Endodermal cell (in vitro differentiated cells): ENCODE results near the gene SRCAP. TPM values are rescaled to one million over a fixed set of nuclear protein-coding genes. Genes with fewer than 3 reads are reported as not detected.

Experiments
- DNase-seq: peaks from one replicate; pipeline ENCODE4 v3.0.0-alpha.2; 2017
- H3K27ac ChIP-seq: 2 replicates; pipeline ENCODE4 v1.5.1; 2013; ENCODE audit warnings: mild to moderate bottlenecking, low read depth, low read length, moderate library complexity
- H3K27me3 ChIP-seq: 2 replicates; pipeline ENCODE4 v1.6.1; 2013; ENCODE audit warnings: mild to moderate bottlenecking, low read length, moderate library complexity; ENCODE audit not compliant: insufficient read depth, control insufficient read depth, poor library complexity, severe bottlenecking
- H3K36me3 ChIP-seq: 2 replicates; pipeline ENCODE4 v1.7.0; 2013; ENCODE audit warnings: mild to moderate bottlenecking, low read length, moderate library complexity; ENCODE audit not compliant: control insufficient read depth, insufficient read depth
- H3K4me1 ChIP-seq: one replicate; pipeline ENCODE4 v1.7.0; 2013; ENCODE audit warnings: low read length; ENCODE audit not compliant: control insufficient read depth, insufficient read depth
- H3K4me3 ChIP-seq: 2 replicates; pipeline ENCODE4 v1.5.1; 2013; ENCODE audit warnings: mild to moderate bottlenecking, low read length, moderate library complexity
- H3K9ac ChIP-seq: 2 replicates; pipeline ENCODE4 v1.6.1; 2013; ENCODE audit warnings: mild to moderate bottlenecking, low read length, moderate library complexity; ENCODE audit not compliant: poor library complexity, severe bottlenecking; ENCODE audit errors: extremely low read depth
- H3K9me3 ChIP-seq: 2 replicates; pipeline ENCODE4 v1.6.1; 2013; ENCODE audit warnings: mild to moderate bottlenecking, low read length, moderate library complexity; ENCODE audit not compliant: control insufficient read depth
- H3K27ac Mint-ChIP-seq: 2 replicates; pipeline ENCODE4 v1.8.0; 2020; ENCODE audit warnings: mixed read lengths
- H3K27me3 Mint-ChIP-seq: 2 replicates; pipeline ENCODE4 v1.8.0; 2021; ENCODE audit warnings: mild to moderate bottlenecking, mixed read lengths; ENCODE audit not compliant: insufficient read depth
- H3K36me3 Mint-ChIP-seq: 2 replicates; pipeline ENCODE4 v1.8.0; 2020; ENCODE audit warnings: low read depth, mixed read lengths
- H3K4me1 Mint-ChIP-seq: 2 replicates; pipeline ENCODE4 v1.8.0; 2020; ENCODE audit warnings: mixed read lengths
- H3K4me3 Mint-ChIP-seq: 2 replicates; pipeline ENCODE4 v1.8.0; 2020; ENCODE audit warnings: mild to moderate bottlenecking, moderate library complexity, mixed read lengths
- H3K9me3 Mint-ChIP-seq: 2 replicates; pipeline ENCODE4 v1.8.0; 2020; ENCODE audit warnings: mild to moderate bottlenecking, mixed read lengths
- CTCF ChIP-seq: fragments of 200-600 bp; sonication (generic); conservative IDR thresholded peaks from 2 replicates; pipeline ENCODE4 v1.5.0; 2021; ENCODE audit warnings: antibody characterized with exemption, mild to moderate bottlenecking
- WGBS, 2 experiments: methylation state at CpG; one replicate each; pipeline versions ENCODE4 v1.1.5 to v1.1.7; 2013; ENCODE audit warnings: missing lambda C conversion rate in 2 of 2, mixed read lengths in 1 of 2; ENCODE audit not compliant: insufficient coverage in 1 of 2, insufficient read length in 1 of 2; 5-methylcytosine and 5-hydroxymethylcytosine counted together
- total RNA-seq, 2 donors: library from RNA; stranded (reverse); fragmentation: NEBNext Ultra II Directional in 1 of 2; extraction: Animal tissue kit (Norgen Biotek cat#: 25700) in 1 of 2; gene quantifications; 2 replicates in 1 of 2; 3 replicates in 1 of 2; pipeline ENCODE4 v1.2.1, GENCODE V29; 2021

Gene SRCAP
- total RNA-seq, 2 donors from 2014 or later = 57.7 to 66.9 TPM

GRCh38 chr16:30767767-30768465 is 68.9 kb downstream of the SRCAP start:
- no peak overlapping the region for H3K4me3 Mint-ChIP-seq
- H3K27me3 ChIP-seq = no peaks in the 10 kb centered on the region
- peaks cover 5% of the 10 kb centered on the region for H3K4me1 Mint-ChIP-seq
- H3K4me3 ChIP-seq = no peak overlapping the region
- WGBS, 2 experiments = 95 to 99% methylated on average over 10 to 18 of the region's 18 CpGs
- peaks cover 97% of the 10 kb centered on the region for H3K36me3 ChIP-seq
- peaks cover 8% of the 10 kb centered on the region for H3K4me1 ChIP-seq
- H3K36me3 Mint-ChIP-seq = peaks cover 88% of the 10 kb centered on the region
- no peak for DNase-seq
- TF ChIP-seq CTCF = no peak
- no peak overlapping the region for H3K27ac Mint-ChIP-seq
- H3K27ac ChIP-seq = no peak overlapping the region
- H3K27me3 Mint-ChIP-seq = no peaks in the 10 kb centered on the region
- H3K9ac ChIP-seq = no peak overlapping the region
- H3K9me3 ChIP-seq = no peaks in the 10 kb centered on the region
- no peaks in the 10 kb centered on the region for H3K9me3 Mint-ChIP-seq

- no peak for DNase-seq
- H3K27ac ChIP-seq = no peak overlapping the region
- Mint-ChIP-seq H3K4me3 (no peak overlapping the region), H3K27ac (no peak overlapping the region), H3K27me3 (no peaks in the 10 kb centered on the region), H3K9me3 (no peaks in the 10 kb centered on the region), H3K4me1 (peaks cover 1% of the 10 kb centered on the region), H3K36me3 (peaks cover 87% of the 10 kb centered on the region)
- H3K9me3 ChIP-seq = no peaks in the 10 kb centered on the region
- H3K4me1 ChIP-seq = peaks cover 1% of the 10 kb centered on the region
- H3K27me3 ChIP-seq = no peaks in the 10 kb centered on the region
- no peak for TF ChIP-seq CTCF
- no peak overlapping the region for H3K9ac ChIP-seq
- WGBS, 2 experiments = 93 to 96% methylated on average over 17 to 23 of the region's 23 CpGs
- no peak overlapping the region for H3K4me3 ChIP-seq
- peaks cover 94% of the 10 kb centered on the region for H3K36me3 ChIP-seq
Observed at GRCh38 chr16:30768583-30769181, 69.7 kb downstream of the SRCAP start.

- Histone ChIP-seq H3K27me3 (no peaks in the 10 kb centered on the region), H3K27ac (no peak overlapping the region), H3K36me3 (peaks cover 92% of the 10 kb centered on the region), H3K4me3 (no peak overlapping the region), H3K9me3 (no peaks in the 10 kb centered on the region), H3K4me1 (no peaks in the 10 kb centered on the region), H3K9ac (no peak overlapping the region)
- H3K4me1 Mint-ChIP-seq = no peaks in the 10 kb centered on the region
- no peaks in the 10 kb centered on the region for H3K9me3 Mint-ChIP-seq
- no peaks in the 10 kb centered on the region for H3K27me3 Mint-ChIP-seq
- no peak overlapping the region for H3K4me3 Mint-ChIP-seq
- DNase-seq = no peak
- TF ChIP-seq CTCF = no peak
- no peak overlapping the region for H3K27ac Mint-ChIP-seq
- H3K36me3 Mint-ChIP-seq = peaks cover 83% of the 10 kb centered on the region
- 93 to 98% methylated on average over 7 to 16 of the region's 17 CpGs for WGBS, 2 experiments
Observed at GRCh38 chr16:30769379-30770089, 70.6 kb downstream of the SRCAP start.
